HG03354 (cell line): ENCODE data around the gene GABBR2.

ENCODE experiments used
- ATAC-seq: cut with Tn5 transposase; IDR thresholded peaks from one replicate; pipeline ENCODE4 v1.9.1; 2021; ENCODE audit warnings: mild to moderate bottlenecking; ENCODE audit not compliant: unreplicated experiment, poor library complexity, severe bottlenecking

GABBR2 gene

GRCh38 chr9:98640394-98640793 is 68.3 kb downstream of the GABBR2 start:
- no peak for ATAC-seq

- no peak for ATAC-seq
These were observed 69.6 kb downstream of the GABBR2 start for GRCh38 chr9:98639133-98639532.

GRCh38 chr9:98637381-98637780 is 71.4 kb downstream of the GABBR2 start:
- ATAC-seq, result no peak

GRCh38 chr9:98635374-98635773 is 73.4 kb downstream of the GABBR2 start:
- no peak for ATAC-seq

GRCh38 chr9:98634685-98635336 is 73.9 kb downstream of the GABBR2 start:
- ATAC-seq, result no peak

- ATAC-seq, result no peak
These were observed 75.9 kb downstream of the GABBR2 start for GRCh38 chr9:98632839-98633238.

- ATAC-seq, result no peak
These were observed 81.4 kb downstream of the GABBR2 start for GRCh38 chr9:98627296-98627695.

GRCh38 chr9:98625728-98626127 is 83.0 kb downstream of the GABBR2 start:
- no peak for ATAC-seq

GRCh38 chr9:98619788-98620187 is 88.9 kb downstream of the GABBR2 start:
- ATAC-seq, result no peak

- no peak for ATAC-seq
These were observed 93.1 kb downstream of the GABBR2 start for GRCh38 chr9:98615633-98616032.

- no peak for ATAC-seq
These were observed 93.8 kb downstream of the GABBR2 start for GRCh38 chr9:98614941-98615340.

GRCh38 chr9:98612061-98612752 is 96.5 kb downstream of the GABBR2 start:
- ATAC-seq, result no peak

- no peak for ATAC-seq
These were observed 97.4 kb downstream of the GABBR2 start for GRCh38 chr9:98611319-98611718.

- no peak for ATAC-seq
These were observed 98.0 kb downstream of the GABBR2 start for GRCh38 chr9:98610711-98611110.

- ATAC-seq, result no peak
These were observed 98.5 kb downstream of the GABBR2 start for GRCh38 chr9:98610211-98610610.

GRCh38 chr9:98609646-98610045 is 99.1 kb downstream of the GABBR2 start:
- no peak for ATAC-seq

- no peak for ATAC-seq
These were observed 100.9 kb downstream of the GABBR2 start for GRCh38 chr9:98607787-98608186.

- no peak for ATAC-seq
These were observed 101.6 kb downstream of the GABBR2 start for GRCh38 chr9:98607152-98607551.

GRCh38 chr9:98606730-98607129 is 102.0 kb downstream of the GABBR2 start:
- ATAC-seq, result no peak

- ATAC-seq, result no peak
These were observed 103.6 kb downstream of the GABBR2 start for GRCh38 chr9:98605116-98605515.

GRCh38 chr9:98603821-98604383 is 104.8 kb downstream of the GABBR2 start:
- ATAC-seq, result no peak
